ENCODE measurements around the gene NUP93. TPM values are rescaled to one million over a fixed set of nuclear protein-coding genes. Genes with fewer than 3 reads are reported as not detected.
A peak's percentile ranks its signal among the peaks of the same experiment; 100 is the strongest.

NUP93 gene
- total RNA-seq, 1 donor from 2014 or later = 81.7 TPM

DNA sequence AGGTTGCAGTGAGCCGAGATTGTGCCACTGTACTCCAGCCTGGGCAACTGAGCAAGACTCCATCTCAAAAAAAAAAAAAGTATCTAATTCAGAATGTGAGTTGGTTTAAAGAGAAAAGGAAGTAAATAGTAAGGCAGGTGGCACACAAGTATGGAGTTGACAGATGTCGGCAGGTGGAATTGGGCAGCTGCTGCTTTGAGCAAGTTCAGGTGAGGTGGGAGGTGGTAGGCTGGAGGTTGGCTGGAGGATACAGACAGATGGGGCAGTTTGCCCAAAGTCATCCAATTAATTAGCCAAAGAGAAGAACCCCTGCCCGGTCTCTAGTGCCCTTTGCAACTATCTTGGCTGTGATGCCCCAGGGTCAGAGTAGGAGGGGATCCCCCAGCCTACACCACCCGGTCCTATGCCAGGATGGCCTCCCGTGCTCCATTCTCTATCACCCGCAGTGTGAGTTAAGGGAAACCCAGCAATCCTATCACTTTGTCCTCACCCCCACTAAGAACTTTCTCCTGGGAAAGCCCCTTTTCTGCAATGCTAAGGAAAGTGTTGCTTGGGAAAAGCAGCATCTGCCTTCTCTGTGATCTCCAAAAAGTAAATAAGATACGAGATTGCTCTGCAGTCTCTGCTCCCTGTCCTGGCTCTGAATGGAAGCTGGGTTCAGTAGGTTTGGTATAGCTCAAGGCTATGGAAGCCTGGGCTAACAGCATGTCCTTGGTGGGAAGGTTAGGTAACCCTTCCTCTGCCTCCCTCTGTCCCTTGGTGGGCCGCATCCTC, 167.3 kb downstream of the NUP93 start:
- no peak for TF ChIP-seq CTCF (IDR thresholded peaks at IDR 0.05)
- Mint-ChIP-seq H3K4me1 (ENCODE audit: unreplicated experiment) (no peaks in the 10 kb centered on the region), H3K4me3 (ENCODE audit: unreplicated experiment) (no peak overlapping the region), H3K27ac (ENCODE audit: unreplicated experiment) (no peak overlapping the region), H3K27me3 (ENCODE audit: unreplicated experiment) (peaks cover 25% of the 10 kb centered on the region), H3K9me3 (ENCODE audit: unreplicated experiment) (no peaks in the 10 kb centered on the region), H3K36me3 (ENCODE audit: unreplicated experiment) (peaks cover 2% of the 10 kb centered on the region)
- DNase-seq (ENCODE audit: extremely low spot score, unreplicated experiment) = no peak

DNA sequence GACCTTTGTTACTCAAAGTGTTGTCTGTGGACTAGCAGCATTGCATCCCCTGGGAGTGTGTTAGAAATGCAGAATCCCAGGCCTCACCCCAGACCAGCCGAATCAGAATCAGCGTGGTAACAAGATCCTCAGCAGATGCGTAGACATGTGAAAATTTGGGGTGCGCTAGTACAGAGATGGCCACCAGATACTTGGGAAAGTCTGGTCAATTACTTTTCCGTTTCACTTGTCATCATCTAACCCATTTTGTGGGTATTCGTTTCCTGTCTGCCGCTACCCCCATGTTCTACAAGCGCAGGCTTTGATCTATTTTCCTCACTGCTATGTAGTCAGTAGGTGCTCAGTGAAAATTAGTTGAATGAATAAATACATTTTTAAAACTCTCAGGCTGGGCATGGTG, 168.9 kb downstream of the NUP93 start:
- no peaks in the 10 kb centered on the region for H3K4me1 Mint-ChIP-seq (ENCODE audit: unreplicated experiment)
- TF ChIP-seq CTCF (IDR thresholded peaks at IDR 0.05) = no peak

More for the DNA sequence above, 168.9 kb downstream of the NUP93 start:
- no peaks in the 10 kb centered on the region for H3K9me3 Mint-ChIP-seq (ENCODE audit: unreplicated experiment)
- peaks cover 2% of the 10 kb centered on the region for H3K36me3 Mint-ChIP-seq (ENCODE audit: unreplicated experiment)
- DNase-seq (ENCODE audit: extremely low spot score, unreplicated experiment) = no peak
- H3K27ac Mint-ChIP-seq (ENCODE audit: unreplicated experiment) = no peak overlapping the region
- peaks cover 25% of the 10 kb centered on the region for H3K27me3 Mint-ChIP-seq (ENCODE audit: unreplicated experiment)
- H3K4me3 Mint-ChIP-seq (ENCODE audit: unreplicated experiment) = no peak overlapping the region

Small RNAs within 50 kb of the gene (microRNA-seq; reads per million reads assigned to microRNA genes)
- 95.9 reads per million, percentile 51 among the genes with 10 or more reads in this experiment for gene MIR138-2 (ENCODE audit: unreplicated experiment)

Other genes with a start within 250 kb of the NUP93 start
- gene BBS2, start 210.1 kb upstream of the NUP93 start, total RNA-seq = 58.7 and 66.0 TPM in 2 replicates
- not detected in 2 replicates for gene MT4, start 165.1 kb upstream of the NUP93 start, total RNA-seq
- gene MT3, start 140.6 kb upstream of the NUP93 start, total RNA-seq = not detected in 2 replicates
- 384 and 419 TPM in 2 replicates for gene MT2A, start 121.5 kb upstream of the NUP93 start, total RNA-seq
- 37.5 and 43.6 TPM in 2 replicates for gene MT1E, start 104.3 kb upstream of the NUP93 start, total RNA-seq
- 0.44 and 1.2 TPM in 2 replicates for gene MT1M, start 97.5 kb upstream of the NUP93 start, total RNA-seq
- gene MT1A, start 91.5 kb upstream of the NUP93 start, total RNA-seq = not detected in 2 replicates
- gene MT1B, start 78.2 kb upstream of the NUP93 start, total RNA-seq = not detected in 2 replicates
- gene MT1F, start 72.2 kb upstream of the NUP93 start, total RNA-seq = 12.7 and 14.9 TPM in 2 replicates
- not detected in 2 replicates for gene MT1G, start 62.1 kb upstream of the NUP93 start, total RNA-seq
- gene MT1H, start 60.3 kb upstream of the NUP93 start, total RNA-seq = not detected in 2 replicates
- 63.8 and 67.5 TPM in 2 replicates for gene MT1X, start 47.7 kb upstream of the NUP93 start, total RNA-seq
- gene SLC12A3, start 135.1 kb downstream of the NUP93 start, total RNA-seq = not detected in 2 replicates
- gene HERPUD1, start 202.0 kb downstream of the NUP93 start, total RNA-seq = 251 and 285 TPM in 2 replicates
- gene CETP, start 231.8 kb downstream of the NUP93 start, total RNA-seq = not detected in 2 replicates